SIG-M5 (cell line): ENCODE data around the gene DKKL1.

Experiments used
- DNase-seq: peaks from one replicate; lab custom pipeline; 2025; lab: John Stamatoyannopoulos, UW

DKKL1 gene

GRCh38 chr19:49396738-49397505 is 33.2 kb downstream of the DKKL1 start:
- DNase-seq, result no peak

DNA sequence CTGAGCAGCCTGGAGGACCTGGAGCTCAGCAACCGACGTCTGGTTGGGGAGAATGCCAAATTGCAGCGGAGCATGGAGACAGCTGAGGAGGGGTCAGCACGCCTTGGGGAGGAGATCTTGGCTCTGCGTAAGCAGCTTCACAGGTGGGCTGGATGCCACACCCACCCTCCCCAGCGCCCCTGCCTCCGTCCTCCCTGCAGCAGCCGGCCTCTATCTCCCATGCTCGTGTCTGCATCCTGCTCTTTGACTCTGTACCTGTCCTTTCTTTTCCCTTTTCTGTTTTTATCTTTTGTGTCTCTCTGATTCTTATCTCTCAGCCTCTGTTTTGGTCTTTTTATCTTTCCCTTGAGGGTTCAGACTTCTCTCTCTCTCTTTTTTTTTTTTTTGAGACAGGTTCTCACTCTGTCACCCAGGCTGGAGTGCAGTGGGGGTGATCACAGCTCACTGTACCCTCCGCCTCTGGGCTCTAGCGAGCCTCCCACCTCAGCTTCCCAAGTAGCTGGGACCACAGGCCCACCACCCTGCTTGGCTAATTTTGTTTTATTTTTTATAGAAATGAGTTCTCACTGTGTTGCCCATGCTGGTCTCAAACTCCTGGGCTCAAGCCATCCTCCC is 34.4 kb downstream of the DKKL1 start:
- no peak for DNase-seq

GRCh38 chr19:49398931-49399330 is 35.3 kb downstream of the DKKL1 start:
- no peak for DNase-seq

GRCh38 chr19:49400029-49400428 is 36.4 kb downstream of the DKKL1 start:
- DNase-seq, result no peak

DNA sequence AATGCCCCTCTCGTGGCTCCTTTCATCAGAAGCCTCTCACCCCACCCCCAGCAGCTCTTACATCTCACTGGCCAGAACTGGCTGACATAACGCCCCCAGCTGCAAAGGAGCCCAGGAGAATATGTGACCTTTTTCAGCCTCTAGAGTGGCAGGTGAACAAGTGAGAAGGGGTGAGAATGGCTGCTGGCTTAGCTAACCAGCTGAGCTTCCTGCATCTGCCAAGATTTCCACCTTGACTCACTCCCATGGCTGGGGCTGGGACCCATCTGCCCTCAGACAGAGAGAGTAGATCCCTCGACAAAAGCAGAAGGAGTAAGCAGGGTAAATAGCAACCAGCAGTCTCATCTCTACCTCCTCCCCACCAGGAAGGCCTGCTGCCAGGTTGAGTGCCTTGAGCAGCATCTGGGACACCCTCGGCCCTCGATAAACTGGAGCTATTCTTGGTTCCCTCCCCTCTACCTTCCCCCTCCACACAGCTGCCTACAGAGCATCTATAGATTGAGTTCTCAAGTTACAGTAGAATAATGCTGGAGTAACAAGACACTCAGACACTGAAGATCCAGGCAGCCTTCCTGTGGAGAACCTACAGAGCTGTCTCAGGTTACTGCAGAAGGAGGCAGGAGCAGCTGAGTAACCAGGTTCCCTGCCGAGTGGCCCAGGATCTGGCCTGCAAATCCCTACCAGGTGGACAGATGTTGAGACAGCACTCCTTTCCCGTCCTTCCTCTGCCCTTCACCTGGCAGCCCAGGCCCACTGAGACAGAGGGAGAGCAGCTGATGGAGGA is 39.9 kb downstream of the DKKL1 start:
- no peak for DNase-seq

DNA sequence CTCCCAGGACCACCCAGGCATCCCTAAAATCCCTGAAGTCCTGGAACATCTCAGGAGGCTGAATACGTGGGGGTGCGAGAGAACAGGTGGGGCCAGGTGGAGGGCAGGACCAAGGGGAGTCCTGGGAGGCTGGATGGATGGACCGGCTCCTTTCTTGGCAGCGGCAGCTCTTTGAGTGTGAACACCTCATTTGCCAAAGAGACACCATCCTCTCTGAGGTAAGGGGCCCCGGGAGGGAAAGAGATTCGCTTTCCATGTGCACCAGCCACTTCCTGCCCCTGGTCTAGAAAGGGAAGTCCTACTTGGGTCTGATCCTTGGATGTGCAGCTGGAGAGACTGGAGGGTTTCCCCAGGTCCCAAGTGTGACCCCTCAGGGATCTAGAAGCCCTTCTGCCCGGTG is 43.4 kb downstream of the DKKL1 start:
- DNase-seq, result no peak

GRCh38 chr19:49407482-49408015 is 43.9 kb downstream of the DKKL1 start:
- no peak for DNase-seq

DNA sequence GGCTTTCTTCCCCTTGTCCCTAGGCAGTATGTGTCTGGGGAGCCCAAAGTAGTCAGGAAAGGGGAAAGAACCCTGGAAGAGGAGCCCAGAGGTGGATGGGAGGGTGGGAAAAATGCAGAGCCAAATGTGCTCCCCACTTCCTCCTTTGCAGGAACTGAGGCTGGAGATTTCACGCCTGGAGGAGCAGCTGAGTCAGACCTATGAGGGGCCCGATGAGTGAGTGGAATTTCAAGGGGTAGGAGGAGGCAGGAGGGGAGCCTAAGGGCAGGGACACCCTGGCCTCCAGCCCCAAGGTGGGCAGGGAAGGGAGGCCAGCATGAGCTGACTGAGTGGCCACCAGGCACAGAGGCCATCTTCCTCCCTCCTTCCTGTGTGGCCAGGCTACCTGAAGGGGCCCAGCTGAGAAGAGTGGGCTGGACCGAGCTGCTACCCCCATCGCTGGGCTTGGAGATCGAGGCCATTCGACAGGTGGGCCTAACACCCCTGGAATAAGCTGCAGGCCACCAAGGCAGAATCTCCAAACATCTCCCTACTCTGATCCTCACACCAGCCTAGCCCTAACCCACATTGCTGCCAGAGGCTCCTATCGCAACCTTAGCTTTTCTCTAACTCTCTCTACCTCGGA is 45.3 kb downstream of the DKKL1 start:
- no peak for DNase-seq

DNA sequence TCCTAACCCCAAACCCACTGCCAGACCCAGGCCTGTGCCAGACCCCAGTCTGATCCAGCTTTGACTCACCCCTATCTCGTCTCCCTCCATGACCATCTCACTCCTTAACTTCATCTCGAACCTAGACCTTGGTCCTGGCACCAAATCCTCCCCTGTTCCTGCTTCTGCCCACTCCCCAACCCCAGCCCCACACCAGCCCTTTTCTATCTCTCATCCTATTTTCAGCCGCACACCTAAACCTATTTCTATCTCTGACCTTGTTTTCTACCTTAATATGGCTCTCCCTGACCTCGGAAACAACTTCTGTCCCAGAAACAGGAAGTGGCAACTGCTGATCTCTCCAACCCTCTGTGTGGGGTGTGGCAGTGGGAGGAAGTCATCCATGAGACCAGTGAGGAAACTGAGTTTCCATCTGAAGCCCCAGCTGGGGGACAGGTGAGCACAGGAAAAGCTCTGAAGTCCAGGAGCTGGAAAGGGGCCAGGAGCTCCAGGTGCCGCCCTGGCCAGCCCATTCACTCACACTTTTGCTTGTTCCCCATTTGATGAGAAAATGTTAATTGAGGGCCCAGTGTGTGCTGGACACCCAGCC is 45.9 kb downstream of the DKKL1 start:
- DNase-seq, result no peak

GRCh38 chr19:49411681-49412326 is 48.1 kb downstream of the DKKL1 start:
- no peak for DNase-seq

DNA sequence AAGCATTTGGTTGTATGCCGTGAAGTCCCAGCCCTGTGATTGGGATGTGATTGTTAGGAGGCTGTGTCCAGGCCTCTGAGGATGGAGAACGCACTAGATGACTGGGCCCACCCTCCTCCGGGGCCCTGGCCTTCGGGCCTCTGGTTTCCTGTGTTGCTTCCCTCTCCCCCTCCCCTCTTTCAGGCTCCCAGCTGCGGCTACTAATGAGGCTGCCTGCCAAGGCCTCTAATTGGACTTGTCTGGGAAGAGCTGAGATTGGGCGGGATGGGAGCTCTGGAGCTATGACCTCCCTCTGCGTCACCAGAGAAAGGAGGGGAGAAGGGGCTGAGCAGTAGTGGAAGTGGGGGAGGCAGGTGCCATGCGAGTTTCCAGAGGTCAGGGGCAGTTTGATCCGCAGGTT is 49.7 kb downstream of the DKKL1 start:
- no peak for DNase-seq

GRCh38 chr19:49414256-49414655 is 50.6 kb downstream of the DKKL1 start:
- no peak for DNase-seq

- no peak for DNase-seq
Observed at GRCh38 chr19:49415102-49415809, 51.6 kb downstream of the DKKL1 start.

DNA sequence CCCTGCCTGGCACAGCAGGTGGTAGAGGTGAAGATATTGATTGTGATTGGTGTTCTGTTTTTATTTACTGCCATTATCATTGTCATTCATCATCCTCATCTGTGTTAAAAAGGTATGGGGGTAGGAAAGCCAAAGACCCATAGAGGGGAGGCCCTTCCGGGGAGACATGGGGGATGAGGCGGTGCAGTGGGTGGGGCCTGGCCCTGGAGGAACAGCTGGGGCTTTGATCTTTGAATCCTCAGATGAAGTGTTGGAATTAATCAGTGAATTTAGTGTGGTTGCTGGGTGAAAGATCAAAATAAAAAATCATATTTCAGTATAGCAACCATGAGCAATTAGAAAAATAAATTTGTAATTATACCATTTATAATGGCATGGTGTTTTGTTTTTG is 52.1 kb downstream of the DKKL1 start:
- no peak for DNase-seq

DNA sequence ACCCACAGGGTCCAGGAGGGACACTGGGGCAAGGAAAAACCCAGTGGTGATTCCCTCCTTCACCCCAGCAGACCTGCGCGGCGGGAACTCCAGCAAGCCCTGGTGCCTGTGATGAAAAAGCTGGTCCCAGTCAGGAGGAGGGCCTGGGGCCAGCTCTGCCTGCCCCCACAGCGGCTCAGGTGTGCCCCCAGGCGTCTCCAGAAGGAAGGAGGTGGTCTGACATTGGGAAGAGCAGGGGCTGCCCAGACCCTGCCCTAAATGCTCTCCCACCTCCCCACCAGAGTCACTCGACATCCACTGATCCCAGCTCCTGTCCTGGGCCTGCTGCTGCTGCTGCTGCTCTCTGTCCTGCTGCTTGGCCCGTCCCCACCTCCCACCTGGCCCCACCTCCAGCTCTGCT is 53.4 kb downstream of the DKKL1 start:
- DNase-seq, result no peak

DNA sequence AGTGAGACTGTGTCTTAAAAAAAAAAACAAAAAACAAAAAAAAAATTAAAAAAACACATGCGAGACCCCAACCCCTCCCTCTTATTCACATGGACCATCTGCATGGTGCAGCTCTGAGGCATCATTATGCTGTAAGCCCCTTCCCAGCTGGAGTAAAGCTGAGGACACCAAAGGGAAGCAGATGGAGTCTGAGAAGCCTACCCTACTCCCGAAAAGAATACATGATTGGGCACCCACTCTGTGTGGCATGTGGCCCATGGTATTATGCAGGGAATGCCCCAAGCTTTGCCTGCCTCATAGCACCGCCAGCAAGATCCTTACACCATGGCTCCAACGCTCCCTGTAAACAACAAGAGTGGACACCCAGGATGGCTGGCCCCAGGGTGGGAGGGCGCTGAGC is 54.8 kb downstream of the DKKL1 start:
- DNase-seq, result no peak

DNA sequence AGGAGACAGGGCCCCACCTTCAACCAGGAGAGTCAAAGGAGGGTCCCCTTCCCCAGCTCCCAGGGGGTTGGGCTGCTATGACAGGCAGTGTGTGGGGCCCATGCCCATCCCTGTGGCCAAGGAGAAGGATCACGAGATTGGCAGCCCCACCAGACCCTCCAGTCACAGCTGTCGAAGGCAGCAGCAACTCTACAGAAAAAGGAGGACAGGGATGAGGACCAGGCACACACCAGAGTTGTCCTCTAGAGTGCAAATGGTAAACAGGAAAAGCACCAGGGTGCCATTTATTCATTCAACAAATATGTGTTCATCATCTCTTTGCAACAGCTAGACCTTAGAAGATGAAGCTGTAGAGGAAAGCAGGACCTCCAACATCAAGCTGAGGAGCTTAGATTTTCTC is 55.5 kb downstream of the DKKL1 start:
- no peak for DNase-seq

GRCh38 chr19:49420227-49420626 is 56.5 kb downstream of the DKKL1 start:
- no peak for DNase-seq

DNA sequence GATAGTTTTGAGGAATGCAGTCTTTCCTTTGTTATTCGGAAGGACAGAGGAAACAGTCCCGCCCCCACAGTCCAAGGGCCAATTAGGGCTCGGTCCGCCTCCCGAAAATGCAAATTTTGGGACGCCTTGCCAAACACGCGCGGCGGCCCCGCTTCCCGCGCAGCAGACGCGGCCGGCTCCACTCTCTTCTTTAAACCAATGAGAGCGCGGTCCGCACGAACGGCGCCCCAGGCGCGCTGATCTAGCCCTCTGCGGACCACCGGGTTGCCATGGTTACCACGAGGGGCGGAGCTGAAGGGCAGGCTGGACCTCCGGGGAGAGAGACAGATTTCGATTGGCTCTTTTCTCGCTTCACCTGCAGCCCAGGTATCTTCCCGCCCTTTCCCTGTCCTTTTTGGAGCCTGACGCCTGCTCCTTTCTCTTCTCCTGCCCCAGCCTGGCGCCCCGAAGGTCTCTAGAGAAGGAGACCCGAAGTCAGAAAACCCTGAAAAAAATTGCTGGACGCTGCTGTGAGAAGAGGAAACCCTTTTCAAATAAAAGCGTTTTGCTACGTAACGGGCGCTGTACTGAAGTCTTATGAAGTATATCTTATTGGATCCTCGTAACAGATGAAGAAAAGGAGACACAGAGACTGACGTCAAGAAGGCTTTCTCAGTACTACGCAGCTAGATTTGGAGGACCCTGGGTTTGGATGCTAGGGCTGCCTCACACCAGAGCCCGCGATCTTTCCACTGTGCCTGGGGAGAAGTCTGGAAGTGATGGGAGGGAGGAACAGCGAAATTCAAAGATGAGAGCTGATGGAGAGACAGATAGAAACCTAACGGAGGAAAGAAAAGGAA is 57.6 kb downstream of the DKKL1 start:
- no peak for DNase-seq

DNA sequence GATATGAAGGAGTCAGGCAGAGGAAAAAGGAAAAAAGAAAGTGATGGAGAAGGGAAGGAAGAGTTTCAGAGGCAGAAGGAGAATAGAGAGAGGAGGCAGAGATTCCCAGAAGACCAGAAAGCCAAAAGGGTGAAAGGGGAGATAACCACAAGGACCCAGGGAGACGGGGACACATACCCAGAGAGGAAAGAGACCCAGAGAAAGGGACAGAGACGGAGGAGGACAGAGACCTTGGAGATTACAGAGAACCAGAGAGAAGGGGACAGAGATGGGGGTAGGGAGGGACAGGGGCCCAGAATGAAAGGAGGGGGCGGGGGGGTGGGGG is 58.2 kb downstream of the DKKL1 start:
- DNase-seq, result no peak
